ENCODE data around the gene CTU2. TPM values are rescaled to one million over a fixed set of nuclear protein-coding genes. Genes with fewer than 3 reads are reported as not detected.

The CTU2 gene
- total RNA-seq, 1 donor from 2014 or later: 18.3 TPM

DNA sequence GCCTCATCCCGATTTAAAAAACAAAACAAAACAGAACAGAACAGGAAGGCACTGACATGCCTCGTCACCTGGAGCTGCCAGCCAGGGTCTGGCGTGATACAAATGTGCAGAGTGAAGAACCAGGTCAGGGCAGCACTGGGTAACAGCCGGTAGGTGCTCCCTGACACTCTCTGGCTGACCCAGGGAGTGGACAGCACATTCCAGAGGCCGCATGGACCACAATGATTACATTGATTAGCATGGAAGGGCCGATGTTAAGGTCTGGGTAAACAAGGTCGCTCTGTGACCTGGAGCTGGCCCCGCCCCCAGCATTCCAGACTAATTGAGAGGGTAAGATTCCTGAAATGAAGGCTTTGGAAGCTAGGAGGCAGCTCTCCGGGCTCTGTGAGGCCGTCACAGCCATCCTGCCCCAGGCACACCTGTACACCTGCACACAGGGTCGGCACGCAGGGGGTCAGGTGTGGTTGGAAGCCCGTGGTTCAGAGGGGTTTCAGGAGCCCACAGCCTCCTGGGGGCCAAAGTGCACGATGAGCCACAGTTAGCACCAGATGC, 57.3 kb downstream of the CTU2 start:
- Histone ChIP-seq H3K27me3 (ENCODE audit: insufficient read depth, low read length) (no peaks in the 10 kb centered on the region), H3K9ac (ENCODE audit: low read length) (no peak overlapping the region), H3K27ac (ENCODE audit: low read depth, low read length) (no peak overlapping the region), H3K4me3 (ENCODE audit: insufficient read depth, low read depth, low read length) (no peak overlapping the region), H3K4me1 (ENCODE audit: insufficient read depth, low read length) (peaks cover 48% of the 10 kb centered on the region), H4K20me1 (ENCODE audit: insufficient read depth, low read length) (peaks cover 100% of the 10 kb centered on the region), H3K4me2 (ENCODE audit: low read length) (no peak overlapping the region), H3K36me3 (ENCODE audit: insufficient read depth, low read length) (no peaks in the 10 kb centered on the region), H2AFZ (ENCODE audit: low read depth, low read length) (no peak overlapping the region), H3K79me2 (ENCODE audit: insufficient read depth, low read length) (peaks cover 100% of the 10 kb centered on the region), H3K9me3 (ENCODE audit: insufficient read depth, low read depth, low read length) (no peaks in the 10 kb centered on the region)
- TF ChIP-seq EZH2 (IDR thresholded peaks at IDR 0.05; ENCODE audit: insufficient read depth, low read length): no peak
- TF ChIP-seq, protein P1, sequence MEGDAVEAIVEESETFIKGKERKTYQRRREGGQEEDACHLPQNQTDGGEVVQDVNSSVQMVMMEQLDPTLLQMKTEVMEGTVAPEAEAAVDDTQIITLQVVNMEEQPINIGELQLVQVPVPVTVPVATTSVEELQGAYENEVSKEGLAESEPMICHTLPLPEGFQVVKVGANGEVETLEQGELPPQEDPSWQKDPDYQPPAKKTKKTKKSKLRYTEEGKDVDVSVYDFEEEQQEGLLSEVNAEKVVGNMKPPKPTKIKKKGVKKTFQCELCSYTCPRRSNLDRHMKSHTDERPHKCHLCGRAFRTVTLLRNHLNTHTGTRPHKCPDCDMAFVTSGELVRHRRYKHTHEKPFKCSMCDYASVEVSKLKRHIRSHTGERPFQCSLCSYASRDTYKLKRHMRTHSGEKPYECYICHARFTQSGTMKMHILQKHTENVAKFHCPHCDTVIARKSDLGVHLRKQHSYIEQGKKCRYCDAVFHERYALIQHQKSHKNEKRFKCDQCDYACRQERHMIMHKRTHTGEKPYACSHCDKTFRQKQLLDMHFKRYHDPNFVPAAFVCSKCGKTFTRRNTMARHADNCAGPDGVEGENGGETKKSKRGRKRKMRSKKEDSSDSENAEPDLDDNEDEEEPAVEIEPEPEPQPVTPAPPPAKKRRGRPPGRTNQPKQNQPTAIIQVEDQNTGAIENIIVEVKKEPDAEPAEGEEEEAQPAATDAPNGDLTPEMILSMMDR (IDR thresholded peaks at IDR 0.05; ENCODE audit: insufficient read depth, low read depth, low read length): no peak
- H3K27me3 Mint-ChIP-seq (ENCODE audit: low read depth, unreplicated experiment): no peaks in the 10 kb centered on the region
- H3K9me3 Mint-ChIP-seq (ENCODE audit: unreplicated experiment): no peaks in the 10 kb centered on the region
- H3K4me1 Mint-ChIP-seq (ENCODE audit: low read depth, unreplicated experiment): peaks cover 56% of the 10 kb centered on the region
- FAIRE-seq: no peak
- peak overlapping the region; percentile 75 for H3K27ac Mint-ChIP-seq (ENCODE audit: unreplicated experiment)
- H3K36me3 Mint-ChIP-seq (ENCODE audit: low read depth, unreplicated experiment): peaks cover 4% of the 10 kb centered on the region
- no peak overlapping the region for H3K4me3 Mint-ChIP-seq (ENCODE audit: unreplicated experiment)
- DNase-seq (ENCODE audit: low read depth): no peak

DNA sequence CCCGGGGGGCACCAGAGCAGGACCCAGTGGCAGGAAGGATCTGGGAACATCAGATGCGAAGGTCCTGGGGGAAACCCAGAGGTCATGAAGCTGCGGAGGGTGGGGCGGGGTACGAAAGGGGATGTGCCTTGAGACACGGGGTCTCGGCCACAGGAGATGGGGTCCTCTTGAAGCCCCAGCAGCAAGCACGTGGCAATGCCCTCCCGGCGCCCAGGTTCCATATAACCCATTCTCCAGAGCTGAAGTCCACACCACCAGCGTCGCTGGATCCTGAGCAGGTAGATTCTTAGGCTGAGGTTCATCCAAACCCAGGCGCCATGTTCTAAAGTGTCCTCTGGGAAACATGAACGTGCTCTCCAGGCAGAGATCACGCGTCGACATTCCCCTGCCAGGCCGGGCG, 57.8 kb downstream of the CTU2 start:
- DNase-seq (ENCODE audit: low read depth) (no peak), FAIRE-seq (no peak)
- Histone ChIP-seq H3K79me2 (ENCODE audit: insufficient read depth, low read length) (peaks cover 100% of the 10 kb centered on the region), H3K9me3 (ENCODE audit: insufficient read depth, low read depth, low read length) (no peaks in the 10 kb centered on the region), H3K27me3 (ENCODE audit: insufficient read depth, low read length) (no peaks in the 10 kb centered on the region), H3K36me3 (ENCODE audit: insufficient read depth, low read length) (no peaks in the 10 kb centered on the region), H3K4me3 (ENCODE audit: insufficient read depth, low read depth, low read length) (no peak overlapping the region), H2AFZ (ENCODE audit: low read depth, low read length) (no peak overlapping the region), H3K9ac (ENCODE audit: low read length) (no peak overlapping the region), H3K27ac (ENCODE audit: low read depth, low read length) (no peak overlapping the region), H3K4me2 (ENCODE audit: low read length) (no peak overlapping the region), H3K4me1 (ENCODE audit: insufficient read depth, low read length) (peaks cover 49% of the 10 kb centered on the region), H4K20me1 (ENCODE audit: insufficient read depth, low read length) (peaks cover 100% of the 10 kb centered on the region)
- H3K36me3 Mint-ChIP-seq (ENCODE audit: low read depth, unreplicated experiment): peaks cover 2% of the 10 kb centered on the region
- TF ChIP-seq, protein P1 (IDR thresholded peaks at IDR 0.05; ENCODE audit: insufficient read depth, low read depth, low read length): no peak
- TF ChIP-seq EZH2 (IDR thresholded peaks at IDR 0.05; ENCODE audit: insufficient read depth, low read length): no peak
- no peaks in the 10 kb centered on the region for H3K9me3 Mint-ChIP-seq (ENCODE audit: unreplicated experiment)
- no peaks in the 10 kb centered on the region for H3K27me3 Mint-ChIP-seq (ENCODE audit: low read depth, unreplicated experiment)
- peak overlapping the region; percentile 75 for H3K27ac Mint-ChIP-seq (ENCODE audit: unreplicated experiment)
- peaks cover 53% of the 10 kb centered on the region for H3K4me1 Mint-ChIP-seq (ENCODE audit: low read depth, unreplicated experiment)
- peak overlapping the region; percentile 60 for H3K4me3 Mint-ChIP-seq (ENCODE audit: unreplicated experiment)

DNA sequence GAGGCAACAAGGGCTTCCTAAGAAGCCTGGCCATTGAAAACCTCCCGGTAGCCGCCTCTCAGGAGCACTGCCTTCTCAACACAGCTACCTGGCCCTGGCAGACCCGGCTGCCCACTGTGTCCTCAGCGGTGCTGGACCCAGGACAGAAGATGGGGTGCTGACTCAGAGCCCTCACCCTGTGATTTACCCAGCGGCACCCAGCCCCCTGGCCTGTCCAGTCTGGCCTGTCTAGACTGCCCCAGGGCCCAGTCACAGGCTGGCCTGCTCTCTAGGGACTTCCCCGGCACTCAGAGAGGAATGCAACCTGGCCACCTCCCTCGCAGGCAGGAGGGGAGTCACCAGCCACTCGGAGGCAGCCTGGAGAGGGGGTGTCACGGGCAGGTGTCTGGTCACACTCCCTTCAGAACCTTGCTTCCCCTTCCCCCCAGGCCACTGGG, 58.6 kb downstream of the CTU2 start:
- H3K4me3 Mint-ChIP-seq (ENCODE audit: unreplicated experiment): no peak overlapping the region
- H3K27me3 Mint-ChIP-seq (ENCODE audit: low read depth, unreplicated experiment): no peaks in the 10 kb centered on the region
- no peak for TF ChIP-seq EZH2 (IDR thresholded peaks at IDR 0.05; ENCODE audit: insufficient read depth, low read length)
- TF ChIP-seq, protein P1 (IDR thresholded peaks at IDR 0.05; ENCODE audit: insufficient read depth, low read depth, low read length): no peak
- H3K4me3 ChIP-seq (ENCODE audit: insufficient read depth, low read depth, low read length): no peak overlapping the region
- peaks cover 100% of the 10 kb centered on the region for H4K20me1 ChIP-seq (ENCODE audit: insufficient read depth, low read length)
- no peaks in the 10 kb centered on the region for H3K27me3 ChIP-seq (ENCODE audit: insufficient read depth, low read length)
- H3K36me3 Mint-ChIP-seq (ENCODE audit: low read depth, unreplicated experiment): peaks cover 2% of the 10 kb centered on the region
- no peaks in the 10 kb centered on the region for H3K36me3 ChIP-seq (ENCODE audit: insufficient read depth, low read length)
- H2AFZ ChIP-seq (ENCODE audit: low read depth, low read length): no peak overlapping the region
- H3K4me1 ChIP-seq (ENCODE audit: insufficient read depth, low read length): peaks cover 48% of the 10 kb centered on the region
- DNase-seq (ENCODE audit: low read depth) (no peak), FAIRE-seq (no peak)
- no peaks in the 10 kb centered on the region for H3K9me3 ChIP-seq (ENCODE audit: insufficient read depth, low read depth, low read length)
- peaks cover 55% of the 10 kb centered on the region for H3K4me1 Mint-ChIP-seq (ENCODE audit: low read depth, unreplicated experiment)
- peak overlapping the region; percentile 32 for H3K4me2 ChIP-seq (ENCODE audit: low read length)
- H3K79me2 ChIP-seq (ENCODE audit: insufficient read depth, low read length): peaks cover 100% of the 10 kb centered on the region
- H3K9me3 Mint-ChIP-seq (ENCODE audit: unreplicated experiment): no peaks in the 10 kb centered on the region
- peak overlapping the region; percentile 26 for H3K27ac Mint-ChIP-seq (ENCODE audit: unreplicated experiment)
- H3K27ac ChIP-seq (ENCODE audit: low read depth, low read length): no peak overlapping the region
- no peak overlapping the region for H3K9ac ChIP-seq (ENCODE audit: low read length)

Data from astrocyte (in vitro differentiated cells and primary cell).